GF-D8 (cell line): Measurements from ENCODE around the gene NEUROD4.

Source experiments
- DNase-seq: peaks from one replicate; lab custom pipeline; 2025; lab: John Stamatoyannopoulos, UW

Gene NEUROD4

GRCh38 chr12:55061024-55061423 is 41.2 kb downstream of the NEUROD4 start:
- no peak for DNase-seq

GRCh38 chr12:55063291-55063690 is 43.5 kb downstream of the NEUROD4 start:
- DNase-seq = no peak

GRCh38 chr12:55065535-55065934 is 45.8 kb downstream of the NEUROD4 start:
- no peak for DNase-seq

- DNase-seq = no peak
Observed at GRCh38 chr12:55067701-55068100, 47.9 kb downstream of the NEUROD4 start.

- peak; percentile 11 for DNase-seq
Observed at GRCh38 chr12:55068416-55069010, 48.7 kb downstream of the NEUROD4 start.

- DNase-seq = no peak
Observed at GRCh38 chr12:55072083-55072482, 52.3 kb downstream of the NEUROD4 start.

GRCh38 chr12:55073043-55074022 is 53.6 kb downstream of the NEUROD4 start:
- peak; percentile 7 for DNase-seq

- no peak for DNase-seq
Observed at GRCh38 chr12:55074806-55075205, 55.0 kb downstream of the NEUROD4 start.
